ENCODE data around the gene ZCCHC4.
"Not testable (repeated sequence)": the region's sequence is repeated elsewhere in the genome, so short reads cannot be mapped to it uniquely, and the experiment has no call there.

Gene ZCCHC4

GRCh38 chr4:25328463-25328862 is 15.9 kb downstream of the ZCCHC4 start:
- not testable (repeated sequence) for DNase-seq

GRCh38 chr4:25330335-25330734 is 17.8 kb downstream of the ZCCHC4 start:
- DNase-seq = no peak

GRCh38 chr4:25330905-25331808 is 18.6 kb downstream of the ZCCHC4 start:
- no peak for DNase-seq

GRCh38 chr4:25343671-25344070 is 31.1 kb downstream of the ZCCHC4 start:
- no peak for DNase-seq

- DNase-seq = no peak
Observed at GRCh38 chr4:25345744-25346143, 33.2 kb downstream of the ZCCHC4 start.

- DNase-seq = no peak
Observed at GRCh38 chr4:25346913-25347312, 34.3 kb downstream of the ZCCHC4 start.

- DNase-seq = no peak
Observed at GRCh38 chr4:25347473-25347872, 34.9 kb downstream of the ZCCHC4 start.

GRCh38 chr4:25347971-25348370 is 35.4 kb downstream of the ZCCHC4 start:
- DNase-seq = no peak

- DNase-seq = no peak
Observed at GRCh38 chr4:25350561-25350960, 38.0 kb downstream of the ZCCHC4 start.

- DNase-seq = no peak
Observed at GRCh38 chr4:25351777-25352416, 39.3 kb downstream of the ZCCHC4 start.

- DNase-seq = no peak
Observed at GRCh38 chr4:25356068-25356467, 43.5 kb downstream of the ZCCHC4 start.

GRCh38 chr4:25358515-25359275 is 46.1 kb downstream of the ZCCHC4 start:
- peak; percentile 18 for DNase-seq

GRCh38 chr4:25361253-25361652 is 48.7 kb downstream of the ZCCHC4 start:
- DNase-seq = no peak

GRCh38 chr4:25367004-25367621 is 54.5 kb downstream of the ZCCHC4 start:
- peak; percentile 19 for DNase-seq

- DNase-seq = no peak
Observed at GRCh38 chr4:25367877-25368276, 55.3 kb downstream of the ZCCHC4 start.

- no peak for DNase-seq
Observed at GRCh38 chr4:25368315-25368714, 55.7 kb downstream of the ZCCHC4 start.

GRCh38 chr4:25370242-25370641 is 57.7 kb downstream of the ZCCHC4 start:
- DNase-seq = no peak

- not testable (repeated sequence) for DNase-seq
Observed at GRCh38 chr4:25372549-25372948, 60.0 kb downstream of the ZCCHC4 start.

GRCh38 chr4:25376754-25377571 is 64.4 kb downstream of the ZCCHC4 start, which contains the start of gene ANAPC4:
TSS of gene ANAPC4 (plus strand) at chr4:25377263. CDS start at chr4:25377428, 165 bp downstream.
- peak; percentile 94 for DNase-seq

- DNase-seq = peak; percentile 7
Observed at GRCh38 chr4:25377572-25378436, 65.2 kb downstream of the ZCCHC4 start.

GRCh38 chr4:25378437-25378743 is 65.8 kb downstream of the ZCCHC4 start:
- no peak for DNase-seq
